T-helper 17 cell (primary cell): ENCODE measurements around the gene ELMO3. TPM values are rescaled to one million over a fixed set of nuclear protein-coding genes. Genes with fewer than 3 reads are reported as not detected.

Source experiments
- ATAC-seq: fragments of 150-1000 bp; cut with Tn5 transposase; 2 replicates; pipeline ENCODE4 v1.10.0; 2021; ENCODE audit warnings: mild to moderate bottlenecking, moderate library complexity
- DNase-seq, 3 donors: peaks; one replicate each; pipeline versions ENCODE4 v3.0.0 to v3.0.0-alpha.2; 2020 to 2021
- H3K9me3 ChIP-seq: one replicate; pipeline ENCODE4 v1.7.0; 2013; ENCODE audit warnings: low read length, mild to moderate bottlenecking; ENCODE audit not compliant: control insufficient read depth, poor library complexity, severe bottlenecking
- H3K27ac Mint-ChIP-seq: one replicate; pipeline ENCODE4 v1.8.0; 2022; ENCODE audit warnings: mild to moderate bottlenecking, moderate library complexity, mixed read lengths
- H3K27me3 Mint-ChIP-seq: one replicate; pipeline ENCODE4 v1.8.0; 2022; ENCODE audit warnings: mixed read lengths
- H3K36me3 Mint-ChIP-seq: one replicate; pipeline ENCODE4 v1.8.0; 2022; ENCODE audit warnings: low read depth, mixed read lengths
- H3K4me1 Mint-ChIP-seq: one replicate; pipeline ENCODE4 v1.8.0; 2022; ENCODE audit warnings: mild to moderate bottlenecking, mixed read lengths
- H3K4me3 Mint-ChIP-seq: one replicate; pipeline ENCODE4 v1.8.0; 2022; ENCODE audit warnings: mild to moderate bottlenecking, moderate library complexity, mixed read lengths
- total RNA-seq, 4 donors: library from RNA in 2 of 4; stranded (reverse) in 2 of 4; gene quantifications; one replicate each; pipeline ENCODE4 v1.2.3 and lab custom pipeline; 2022 to 2026

Gene ELMO3
- total RNA-seq, 2 donors from 2014 or later: 2.4 TPM

- Mint-ChIP-seq H3K4me3 (peak overlapping the region; percentile 93), H3K36me3 (peaks cover 2% of the 10 kb centered on the region), H3K4me1 (peaks cover 45% of the 10 kb centered on the region), H3K27me3 (peaks cover 12% of the 10 kb centered on the region), H3K27ac (peak overlapping the region; percentile 95)
- DNase-seq (no peak), ATAC-seq (no peak)
- H3K9me3 ChIP-seq: no peaks in the 10 kb centered on the region
These were observed 46.7 kb downstream of the ELMO3 start for GRCh38 chr16:67245674-67246080.

- ATAC-seq (no peak), DNase-seq (peak in 2 of 3 donors; percentile 40 to 47)
- H3K4me1 Mint-ChIP-seq: peaks cover 44% of the 10 kb centered on the region
- no peaks in the 10 kb centered on the region for H3K9me3 ChIP-seq
- H3K27me3 Mint-ChIP-seq: peaks cover 12% of the 10 kb centered on the region
- H3K4me3 Mint-ChIP-seq: peak overlapping the region; percentile 93
- H3K36me3 Mint-ChIP-seq: peaks cover 2% of the 10 kb centered on the region
- H3K27ac Mint-ChIP-seq: peak overlapping the region; percentile 95
These were observed 47.3 kb downstream of the ELMO3 start for GRCh38 chr16:67246081-67246755.

GRCh38 chr16:67246756-67247191, 47.8 kb downstream of the ELMO3 start:
- no peaks in the 10 kb centered on the region for H3K9me3 ChIP-seq
- Mint-ChIP-seq H3K36me3 (peaks cover 2% of the 10 kb centered on the region), H3K4me1 (peaks cover 40% of the 10 kb centered on the region), H3K27me3 (peaks cover 12% of the 10 kb centered on the region), H3K27ac (peak overlapping the region; percentile 95), H3K4me3 (peak overlapping the region; percentile 93)
- DNase-seq: peak in 1 of 3 donors; percentile 27
- ATAC-seq: no peak

- Mint-ChIP-seq H3K27me3 (peaks cover 12% of the 10 kb centered on the region), H3K27ac (peak within 1 kb of the TSS; percentile 95), H3K4me1 (peaks cover 39% of the 10 kb centered on the region), H3K4me3 (peak within 1 kb of the TSS; percentile 93), H3K36me3 (peaks cover 2% of the 10 kb centered on the region)
- ATAC-seq (peak; percentile 76), DNase-seq (peak; percentile 91 to 95 (median 94))
- no peaks in the 10 kb centered on the region for H3K9me3 ChIP-seq
These were observed 48.5 kb downstream of the ELMO3 start, which contains the start of gene FHOD1 for GRCh38 chr16:67247192-67248072. FHOD1 (minus strand) TSS chr16:67247481; CDS start chr16:67247410, 71 bp downstream.

- DNase-seq: no peak
- H3K36me3 Mint-ChIP-seq: peaks cover 2% of the 10 kb centered on the region
- peaks cover 37% of the 10 kb centered on the region for H3K4me1 Mint-ChIP-seq
- peak overlapping the region; percentile 93 for H3K4me3 Mint-ChIP-seq
- H3K27ac Mint-ChIP-seq: peak overlapping the region; percentile 95
- H3K27me3 Mint-ChIP-seq: peaks cover 12% of the 10 kb centered on the region
- ATAC-seq: no peak
- H3K9me3 ChIP-seq: no peaks in the 10 kb centered on the region
These were observed 49.1 kb downstream of the ELMO3 start for GRCh38 chr16:67248073-67248400.

- ATAC-seq (no peak), DNase-seq (peak in 2 of 3 donors; percentile 22 to 26)
- no peaks in the 10 kb centered on the region for H3K9me3 ChIP-seq
- H3K36me3 Mint-ChIP-seq: peaks cover 2% of the 10 kb centered on the region
- H3K27ac Mint-ChIP-seq: peak within 1 kb of the TSS; percentile 95
- H3K4me3 Mint-ChIP-seq: peak within 1 kb of the TSS; percentile 93
- H3K4me1 Mint-ChIP-seq: peaks cover 37% of the 10 kb centered on the region
- peaks cover 12% of the 10 kb centered on the region for H3K27me3 Mint-ChIP-seq
These were observed 49.7 kb downstream of the ELMO3 start, which contains the start of gene SLC9A5 for GRCh38 chr16:67248401-67249177. SLC9A5 (plus strand) TSS chr16:67248979; CDS start chr16:67249015, 36 bp downstream.

GRCh38 chr16:67249178-67250044, 50.5 kb downstream of the ELMO3 start:
- Mint-ChIP-seq H3K36me3 (peaks cover 2% of the 10 kb centered on the region), H3K27ac (peak overlapping the region; percentile 95), H3K4me1 (peaks cover 30% of the 10 kb centered on the region), H3K27me3 (peaks cover 12% of the 10 kb centered on the region), H3K4me3 (peak overlapping the region; percentile 91)
- DNase-seq: no peak
- ATAC-seq: no peak
- H3K9me3 ChIP-seq: no peaks in the 10 kb centered on the region

GRCh38 chr16:67250045-67250327, 51.1 kb downstream of the ELMO3 start:
- peaks cover 2% of the 10 kb centered on the region for H3K36me3 Mint-ChIP-seq
- DNase-seq: no peak
- ATAC-seq: no peak
- H3K27ac Mint-ChIP-seq: peak overlapping the region; percentile 41
- peak overlapping the region; percentile 91 for H3K4me3 Mint-ChIP-seq
- peaks cover 25% of the 10 kb centered on the region for H3K4me1 Mint-ChIP-seq
- no peaks in the 10 kb centered on the region for H3K9me3 ChIP-seq
- H3K27me3 Mint-ChIP-seq: peaks cover 12% of the 10 kb centered on the region

- ATAC-seq: no peak
- Mint-ChIP-seq H3K27ac (no peak overlapping the region), H3K36me3 (peaks cover 4% of the 10 kb centered on the region), H3K4me3 (no peak overlapping the region), H3K4me1 (peaks cover 16% of the 10 kb centered on the region), H3K27me3 (peaks cover 19% of the 10 kb centered on the region)
- no peak for DNase-seq
- H3K9me3 ChIP-seq: no peaks in the 10 kb centered on the region
These were observed 53.9 kb downstream of the ELMO3 start for GRCh38 chr16:67252609-67253497.
